ENCODE measurements around the gene TRIM38. TPM values are rescaled to one million over a fixed set of nuclear protein-coding genes. Genes with fewer than 3 reads are reported as not detected.
"Not testable (repeated sequence)": the region's sequence is repeated elsewhere in the genome, so short reads cannot be mapped to it uniquely, and the experiment has no call there.

TRIM38 gene
- total RNA-seq, 1 experiment from 2014 or later: 5.0 TPM

DNA sequence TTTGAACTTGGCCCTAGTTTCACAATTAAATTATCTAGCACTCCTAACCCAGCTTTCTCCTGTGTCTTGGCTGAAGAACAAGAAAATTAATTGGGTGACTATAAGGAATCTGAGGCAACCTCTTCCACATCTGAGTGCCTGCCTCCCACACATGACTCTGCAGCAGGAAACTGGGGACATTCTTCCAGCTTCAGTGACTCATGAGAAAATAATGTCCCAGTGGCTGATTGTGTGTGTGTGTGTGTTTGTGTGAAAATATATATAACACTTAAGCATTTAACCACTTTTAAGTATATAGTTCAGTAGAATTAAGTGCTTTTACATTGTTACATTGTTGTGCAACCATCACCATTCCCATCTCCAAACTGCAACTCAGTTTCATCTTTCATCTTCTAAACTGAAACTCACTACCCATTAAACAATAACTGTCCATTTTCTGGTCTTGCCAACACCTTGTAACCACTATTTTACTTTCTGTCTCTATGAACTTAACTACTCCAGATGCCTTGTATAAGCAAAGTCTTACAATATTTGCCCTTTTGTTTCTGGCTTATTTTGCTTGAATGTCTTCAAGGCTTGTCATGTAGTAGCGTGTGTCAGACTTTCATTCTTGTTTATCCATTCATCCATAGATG is 8.7 kb downstream of the TRIM38 start:
- peak; percentile 91 for DNase-seq (ENCODE audit: low read depth)

DNA sequence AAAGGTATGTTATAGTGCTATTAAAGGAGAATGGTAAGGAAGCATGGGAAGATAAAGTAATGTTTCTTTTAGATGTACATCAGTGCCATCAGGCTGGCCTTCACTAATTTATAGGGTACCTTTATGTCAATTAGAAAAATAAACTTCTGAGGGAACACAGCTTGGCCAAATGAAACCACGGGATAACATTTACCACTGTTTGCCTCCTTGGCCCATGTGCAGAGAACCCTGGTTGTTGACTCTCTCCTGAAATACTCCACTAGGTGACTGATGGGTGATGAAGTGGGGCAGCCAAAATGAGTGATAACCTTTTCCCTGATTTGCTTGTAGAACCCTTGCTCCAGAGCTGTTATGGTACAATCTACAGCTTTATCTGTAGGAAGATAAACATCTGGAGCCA is 9.5 kb downstream of the TRIM38 start:
- no peak for DNase-seq (ENCODE audit: low read depth)

DNA sequence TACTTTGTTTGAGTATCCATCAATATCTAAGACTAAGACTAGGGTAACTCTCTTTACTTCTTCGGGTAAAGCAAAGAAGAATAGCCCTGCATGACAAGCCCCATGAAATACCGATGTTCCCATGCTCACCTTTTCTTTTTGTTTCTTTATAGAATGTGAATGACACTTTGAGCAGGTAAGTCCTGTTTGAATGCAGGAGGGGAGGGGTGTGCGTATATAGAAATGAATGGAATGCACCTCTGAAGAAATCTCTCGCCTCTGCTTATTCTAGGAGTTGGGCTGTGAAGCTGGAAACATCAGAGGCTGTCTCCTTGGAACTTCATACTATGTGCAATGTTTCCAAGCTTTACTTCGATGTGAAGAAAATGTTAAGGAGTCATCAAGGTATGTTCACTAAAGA is 10.3 kb downstream of the TRIM38 start:
- no peak for DNase-seq (ENCODE audit: low read depth)

DNA sequence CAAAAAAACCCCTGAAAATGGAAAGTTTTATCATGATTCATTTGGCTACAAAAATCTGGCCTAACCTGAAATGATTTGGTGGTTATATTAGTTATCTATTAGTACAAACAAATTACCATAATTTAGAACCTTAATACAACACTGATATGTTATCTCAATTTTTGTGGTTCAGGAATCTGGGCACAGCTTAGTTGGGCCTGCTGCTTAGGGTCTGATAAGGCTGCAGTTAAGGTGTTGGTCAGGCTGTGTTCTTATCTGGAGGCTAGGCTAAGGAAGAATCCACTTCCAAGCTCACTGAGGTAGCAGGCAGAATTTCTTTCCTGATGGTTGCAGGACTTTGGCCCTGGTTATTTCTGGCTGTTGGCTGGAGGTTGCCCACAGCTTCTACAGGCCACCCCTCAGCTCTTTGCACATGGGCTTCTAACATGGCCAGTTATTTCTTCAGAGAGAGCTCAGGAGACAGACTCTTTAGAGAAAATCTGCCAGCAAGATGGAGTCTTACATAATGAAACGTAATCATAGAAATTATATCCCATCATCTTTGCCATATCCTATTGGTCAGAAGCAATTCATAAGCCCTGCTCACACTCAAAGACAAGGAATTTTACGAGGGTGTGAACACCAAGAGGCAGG is 11.4 kb downstream of the TRIM38 start:
- no peak for DNase-seq (ENCODE audit: low read depth)

DNA sequence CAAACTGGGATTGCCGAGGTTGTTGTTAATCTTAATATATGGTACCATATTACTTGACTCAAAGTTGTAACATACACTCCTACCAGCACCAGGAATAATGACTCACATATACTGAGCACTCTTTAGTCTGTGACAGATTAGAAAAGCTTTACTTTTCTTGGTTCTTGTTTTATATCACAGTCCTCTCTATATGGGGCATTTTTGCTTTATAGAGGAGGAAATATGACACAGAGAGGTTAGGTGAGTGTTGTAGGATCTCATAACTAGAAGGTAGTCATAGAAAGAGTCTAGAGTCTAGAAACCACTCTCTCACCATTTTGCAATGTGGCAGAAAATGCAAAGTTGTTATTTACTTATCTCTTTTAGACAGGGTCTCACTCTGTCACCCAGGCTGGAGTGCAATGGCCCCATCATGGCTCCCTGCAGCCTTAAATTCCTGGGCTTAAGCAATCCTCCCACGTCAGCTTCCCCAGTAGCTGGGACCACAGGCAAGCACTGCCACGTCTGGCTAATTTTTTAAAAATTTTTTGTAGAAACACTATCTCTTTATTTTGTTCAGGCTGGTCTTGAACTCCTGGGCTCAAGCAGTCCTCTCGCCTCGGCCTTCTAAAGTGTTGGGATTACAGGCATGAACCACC is 13.4 kb downstream of the TRIM38 start:
- DNase-seq (ENCODE audit: low read depth): no peak

DNA sequence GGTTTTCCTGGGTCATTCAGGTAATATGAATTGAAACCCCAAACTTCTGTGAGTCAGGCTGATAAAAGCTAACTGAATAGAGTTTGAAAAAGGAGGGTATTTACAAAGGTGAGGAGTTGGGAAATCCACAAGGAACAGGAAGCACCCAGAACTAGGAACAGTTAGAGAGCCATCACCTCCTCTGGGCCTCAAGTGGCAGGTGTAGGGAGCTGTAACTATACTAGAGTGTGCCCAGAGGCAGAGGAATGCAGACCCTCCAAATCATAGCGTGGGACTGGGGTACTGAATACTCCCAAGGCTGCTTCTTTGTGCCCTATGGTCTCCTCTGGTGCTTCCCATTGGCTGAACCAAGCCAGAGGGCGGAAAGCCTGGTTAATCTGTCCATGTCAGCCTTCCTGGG is 18.3 kb downstream of the TRIM38 start:
- DNase-seq (ENCODE audit: low read depth): no peak

DNA sequence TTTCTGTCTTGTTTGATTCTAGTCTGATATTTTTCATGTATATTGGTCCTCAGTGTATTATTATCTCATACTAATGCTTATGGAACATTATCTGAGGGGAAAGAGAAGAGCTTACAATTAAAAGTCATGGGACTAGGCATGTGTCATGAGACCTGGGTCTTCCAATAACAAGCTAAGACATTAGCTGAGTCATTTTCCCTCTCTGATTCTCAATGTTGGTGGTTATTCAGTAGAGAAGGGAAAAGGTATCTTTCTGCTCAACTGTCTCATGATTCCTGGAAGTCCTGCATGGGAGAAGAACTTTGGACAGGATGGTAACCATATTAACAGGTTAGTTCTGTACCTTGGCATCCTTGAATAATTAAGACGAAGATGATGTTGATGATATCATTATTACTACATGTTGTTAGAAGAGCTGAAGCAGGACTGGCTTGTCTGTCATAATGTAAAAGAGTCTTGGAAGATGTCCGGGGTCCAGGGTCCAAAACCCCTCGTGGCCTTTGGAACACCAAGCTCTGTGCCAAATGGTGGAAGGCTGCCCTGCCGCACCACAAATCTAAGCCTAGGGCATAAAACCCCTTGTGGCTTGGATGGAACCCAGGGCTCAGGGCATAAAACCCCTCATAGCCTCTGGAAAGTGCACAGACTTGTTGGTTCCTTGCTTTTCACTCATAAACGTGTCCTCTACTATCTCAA is 19.1 kb downstream of the TRIM38 start:
- no peak for DNase-seq (ENCODE audit: low read depth)

DNA sequence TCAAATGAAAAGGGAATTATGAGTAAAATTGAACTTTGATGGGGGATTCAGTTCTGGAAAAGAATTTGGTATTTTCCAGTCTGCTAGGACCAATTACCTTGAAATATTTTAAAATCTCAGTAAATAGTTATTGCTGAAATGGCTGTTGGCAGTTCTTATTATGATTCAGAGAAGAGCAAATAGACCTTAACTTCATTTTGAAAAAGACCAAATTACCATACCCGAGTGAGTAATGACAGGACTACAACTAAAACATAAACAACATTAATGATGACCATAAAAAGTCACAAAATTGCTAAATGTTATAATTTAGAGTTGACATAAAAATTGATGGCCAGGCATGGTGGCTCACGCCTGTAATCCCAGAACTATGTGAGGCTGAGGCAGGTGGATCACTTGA is 21.7 kb downstream of the TRIM38 start:
- no peak for DNase-seq (ENCODE audit: low read depth)

DNA sequence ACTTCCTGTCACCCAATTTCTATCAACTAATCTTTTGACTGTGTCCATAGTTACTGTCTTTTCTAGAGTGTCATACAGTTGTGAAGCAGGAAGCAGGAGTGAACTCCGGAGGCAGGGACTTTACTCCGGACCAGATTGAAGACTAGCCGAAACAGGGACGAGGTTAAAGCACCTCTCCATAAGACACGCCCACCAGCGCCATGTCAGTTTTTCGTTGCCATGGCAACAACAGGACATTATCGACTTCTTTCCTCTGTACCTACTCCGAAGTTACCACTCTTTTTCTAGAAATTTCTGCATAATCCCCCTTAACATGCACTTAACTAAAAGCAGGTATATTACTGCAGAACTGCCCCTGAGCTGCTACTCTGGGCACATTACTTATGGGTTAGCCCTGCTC is 25.2 kb downstream of the TRIM38 start:
- DNase-seq (ENCODE audit: low read depth): no peak

DNA sequence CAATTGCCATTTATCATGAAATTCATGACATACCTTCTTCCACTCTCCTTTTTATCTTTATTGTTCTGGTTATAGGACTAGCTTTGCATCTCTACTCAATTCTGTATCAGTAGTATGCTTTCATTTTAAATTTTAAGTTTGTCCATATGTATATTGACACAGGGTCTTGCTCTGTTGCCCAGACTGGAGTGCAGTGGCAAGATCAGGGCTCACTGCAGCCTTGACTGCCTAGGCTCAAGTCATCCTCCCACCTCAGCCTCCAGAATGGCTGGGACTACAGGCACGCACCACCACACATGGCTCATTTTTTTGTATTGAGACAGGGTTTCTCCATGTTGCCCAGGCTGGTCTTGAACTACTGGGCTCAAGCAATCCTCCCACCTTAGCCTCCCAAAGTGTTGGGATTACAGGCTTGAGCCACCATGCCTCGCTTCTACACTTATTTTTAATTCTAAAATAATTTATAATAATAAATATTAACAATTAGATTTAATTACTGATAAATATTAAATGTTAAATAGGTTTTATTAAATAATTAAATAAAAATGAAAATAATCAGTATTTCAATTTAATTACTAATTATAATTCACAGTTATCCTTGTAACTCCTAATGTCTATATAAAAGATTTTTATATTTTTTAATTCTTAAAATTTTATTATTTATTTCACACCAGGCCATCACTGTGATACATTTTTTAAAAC is 27.7 kb downstream of the TRIM38 start:
- no peak for DNase-seq (ENCODE audit: low read depth)

DNA sequence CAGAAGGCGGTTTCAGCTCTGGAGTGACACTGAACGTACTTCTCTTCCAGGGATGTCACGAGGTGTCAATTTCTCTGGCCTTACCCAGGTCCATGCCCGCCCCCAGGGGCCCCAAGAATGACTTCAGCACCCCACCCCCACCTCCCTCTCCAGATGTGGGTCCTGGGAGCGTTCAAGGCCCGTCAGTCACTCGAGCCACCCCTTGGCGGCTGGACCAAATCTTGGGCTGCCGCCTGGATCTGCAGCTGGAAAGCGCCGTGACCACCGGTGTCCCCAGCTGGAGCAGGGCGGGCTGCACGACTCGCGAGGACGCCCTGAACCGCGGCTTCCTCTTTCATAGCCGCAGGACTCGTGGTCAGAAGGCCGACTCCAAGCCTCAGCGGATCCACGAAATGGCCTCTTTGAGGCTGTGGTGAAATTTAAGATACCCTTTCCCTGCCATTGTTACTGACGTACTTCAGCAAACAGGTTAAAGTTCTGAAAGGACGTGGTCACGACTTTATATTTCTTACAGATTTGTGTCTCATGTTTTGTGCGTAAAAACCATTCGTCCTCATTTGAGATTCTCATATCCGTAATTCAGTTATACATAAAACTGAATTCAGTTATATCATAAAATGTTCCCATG is 29.3 kb downstream of the TRIM38 start:
- peak; percentile 74 for DNase-seq (ENCODE audit: low read depth)

DNA sequence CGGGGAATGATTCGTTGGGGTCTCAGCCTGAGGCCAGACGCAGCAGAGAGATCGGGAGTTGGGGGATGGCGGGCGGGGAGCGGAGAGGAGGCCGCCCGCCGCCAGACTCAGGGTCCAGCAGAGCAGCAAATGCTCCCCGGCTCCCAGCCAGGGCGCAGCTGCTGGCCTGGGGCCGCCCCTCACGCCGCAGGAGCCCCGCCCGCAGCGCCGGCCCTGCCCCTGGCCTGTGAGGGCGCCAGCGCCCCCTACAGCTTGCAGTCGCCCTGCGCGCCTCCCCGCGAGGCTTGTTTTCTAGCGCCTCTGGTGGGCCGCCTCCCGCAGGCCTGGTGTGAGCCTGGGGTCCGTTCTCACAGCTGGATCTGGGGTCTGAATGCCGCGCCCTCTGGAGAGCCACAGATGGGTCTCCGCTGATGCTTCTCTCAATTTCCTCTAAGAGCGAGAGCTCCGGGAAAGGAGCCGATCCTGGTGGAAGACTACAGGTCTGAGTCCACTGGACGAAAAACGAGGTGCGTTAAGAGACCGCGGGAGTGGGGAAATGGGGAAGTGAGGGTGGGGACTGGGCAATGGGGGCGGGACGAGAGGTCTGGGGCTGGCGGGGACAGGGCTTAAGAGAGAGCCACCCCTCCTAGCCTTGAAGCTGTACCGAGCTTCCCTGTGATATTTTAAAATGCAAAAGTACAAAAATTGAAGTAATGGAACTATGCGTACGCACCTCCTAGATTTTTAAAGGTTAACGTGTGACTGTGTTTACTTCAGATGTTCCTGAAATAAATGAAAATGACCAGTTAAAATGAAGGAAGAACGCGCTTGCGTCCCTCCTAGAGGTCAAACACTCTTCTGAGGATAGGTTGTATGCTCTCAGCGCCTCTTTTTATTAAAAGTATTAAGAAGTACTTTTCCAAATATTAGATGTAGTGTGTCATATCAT is 30.1 kb downstream of the TRIM38 start:
- DNase-seq (ENCODE audit: low read depth): peak; percentile 97

DNA sequence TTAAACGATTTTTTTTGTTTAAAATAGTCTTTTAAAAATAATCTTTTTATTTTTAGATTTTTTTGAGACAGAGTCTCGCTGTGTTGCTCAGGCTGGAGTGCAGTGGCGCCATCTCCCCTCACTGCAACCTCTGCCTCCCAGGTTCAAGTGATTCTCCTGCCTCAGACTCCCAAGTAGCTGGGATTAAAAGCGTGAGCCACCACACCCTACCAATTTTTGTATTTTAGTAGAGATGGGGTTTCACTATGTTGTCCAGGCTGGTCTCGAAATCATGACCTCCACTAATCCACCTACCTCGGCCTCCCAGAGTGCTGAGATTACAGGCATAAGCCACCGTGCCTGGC is 30.7 kb downstream of the TRIM38 start:
- not testable (repeated sequence) for DNase-seq (ENCODE audit: low read depth)

DNA sequence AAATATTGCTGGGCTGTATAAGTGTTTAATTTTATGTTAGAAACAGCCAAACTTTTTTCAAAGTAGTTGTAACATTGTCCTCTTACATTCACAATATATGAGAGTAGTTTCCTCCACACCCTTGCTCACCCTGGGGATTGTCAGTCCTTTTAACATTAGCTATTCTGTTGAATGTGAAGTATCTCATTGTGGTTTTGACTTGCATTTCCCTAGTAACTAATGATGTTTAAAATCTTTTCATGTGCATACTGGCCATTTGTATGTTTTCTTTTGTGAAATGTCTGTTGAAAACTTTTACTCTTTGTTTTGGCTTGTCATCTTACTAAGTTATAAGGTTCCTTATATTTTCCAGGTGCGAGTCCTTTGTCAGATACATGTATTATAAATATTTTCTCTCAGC is 32.9 kb downstream of the TRIM38 start:
- DNase-seq (ENCODE audit: low read depth): no peak

DNA sequence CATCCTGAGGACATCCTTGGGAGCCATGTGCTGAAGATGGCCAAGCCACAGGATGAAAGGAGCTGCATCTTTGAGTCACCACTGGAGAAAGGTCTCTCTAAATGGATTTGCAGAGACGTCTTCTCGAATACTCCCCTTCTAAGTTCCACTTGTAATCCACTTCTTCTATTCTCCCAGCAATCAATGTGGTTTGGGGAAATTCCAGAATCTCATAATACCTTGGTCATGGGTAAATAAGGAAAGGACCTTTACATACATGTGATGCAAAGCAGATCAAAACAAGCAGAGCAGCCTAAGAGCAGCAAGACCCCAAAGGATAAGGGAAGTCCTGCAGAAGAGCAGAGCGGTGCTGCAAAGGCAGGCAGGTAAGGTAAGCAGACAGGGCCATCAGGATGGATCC is 35.3 kb downstream of the TRIM38 start:
- no peak for DNase-seq (ENCODE audit: low read depth)

DNA sequence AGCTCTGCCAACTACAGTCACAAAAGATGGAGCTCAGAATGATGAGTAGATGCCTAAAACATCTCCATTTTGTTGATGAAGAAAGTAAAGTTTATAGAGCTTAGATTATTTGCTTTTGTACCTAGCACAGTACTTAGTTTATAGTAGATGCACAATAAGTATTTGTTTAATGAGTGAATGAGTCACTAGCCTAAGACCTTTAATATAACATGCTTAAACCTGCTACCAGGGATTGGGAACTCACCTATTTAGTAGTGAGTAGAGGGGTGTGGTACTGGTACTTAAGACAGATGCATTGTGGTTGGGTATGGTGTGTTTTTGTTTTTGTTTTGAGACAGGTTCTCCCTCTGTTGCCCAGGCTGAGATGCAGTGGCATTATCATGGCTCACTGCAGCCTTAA is 35.8 kb downstream of the TRIM38 start:
- no peak for DNase-seq (ENCODE audit: low read depth)

DNA sequence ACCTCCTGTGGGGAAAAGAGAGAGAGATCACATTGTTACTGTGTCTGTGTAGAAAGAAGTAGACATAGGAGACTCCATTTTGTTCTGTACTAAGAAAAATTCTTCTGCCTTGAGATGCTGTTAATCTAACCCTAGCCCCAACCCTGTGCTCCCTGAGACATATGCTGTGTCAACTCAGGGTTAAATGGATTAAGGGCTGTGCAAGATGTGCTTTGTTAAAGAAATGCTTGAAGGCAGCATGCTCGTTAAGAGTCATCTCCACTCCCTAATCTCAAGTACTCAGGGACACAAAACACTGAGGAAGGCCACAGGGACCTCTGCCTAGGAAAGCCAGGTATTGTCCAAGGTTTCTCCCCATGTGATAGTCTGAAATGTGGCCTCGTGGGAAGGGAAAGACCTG is 36.6 kb downstream of the TRIM38 start:
- DNase-seq (ENCODE audit: low read depth): not testable (repeated sequence)

DNA sequence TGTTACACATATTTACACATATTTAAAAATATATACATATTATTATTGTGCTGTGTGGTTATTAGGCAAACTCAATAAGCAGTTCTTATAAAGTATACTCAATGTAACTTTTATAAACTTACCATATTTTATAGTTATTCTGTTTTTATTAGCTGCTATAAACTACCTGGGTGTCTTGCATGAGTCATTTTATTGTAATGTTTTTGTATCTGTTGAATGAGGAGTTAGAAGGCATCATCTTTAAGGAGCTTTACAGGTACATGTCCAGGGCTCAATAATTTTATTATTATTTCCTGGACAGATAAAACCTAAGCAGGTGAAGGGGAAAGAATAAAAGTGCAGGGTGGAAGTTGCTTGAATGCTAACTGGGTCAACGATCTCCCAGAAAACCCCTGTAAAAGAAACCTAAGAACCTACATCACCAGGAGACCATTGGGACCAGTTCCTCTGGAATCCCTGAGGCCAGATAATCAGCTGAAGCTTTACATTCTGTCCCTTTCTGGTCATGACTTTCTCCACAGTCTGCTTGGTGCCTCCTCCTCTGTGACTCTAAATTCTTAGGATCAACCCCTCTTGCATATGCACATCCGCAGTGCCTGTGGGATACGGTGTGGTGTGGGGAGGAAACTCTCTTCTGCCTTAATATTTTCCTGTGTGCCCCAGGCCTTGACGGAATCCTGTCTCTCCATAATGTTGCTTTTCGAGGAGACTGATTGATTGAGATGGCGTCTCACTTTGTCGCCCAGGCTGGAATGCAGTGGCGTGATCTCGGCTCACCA is 38.0 kb downstream of the TRIM38 start:
- DNase-seq (ENCODE audit: low read depth): no peak

DNA sequence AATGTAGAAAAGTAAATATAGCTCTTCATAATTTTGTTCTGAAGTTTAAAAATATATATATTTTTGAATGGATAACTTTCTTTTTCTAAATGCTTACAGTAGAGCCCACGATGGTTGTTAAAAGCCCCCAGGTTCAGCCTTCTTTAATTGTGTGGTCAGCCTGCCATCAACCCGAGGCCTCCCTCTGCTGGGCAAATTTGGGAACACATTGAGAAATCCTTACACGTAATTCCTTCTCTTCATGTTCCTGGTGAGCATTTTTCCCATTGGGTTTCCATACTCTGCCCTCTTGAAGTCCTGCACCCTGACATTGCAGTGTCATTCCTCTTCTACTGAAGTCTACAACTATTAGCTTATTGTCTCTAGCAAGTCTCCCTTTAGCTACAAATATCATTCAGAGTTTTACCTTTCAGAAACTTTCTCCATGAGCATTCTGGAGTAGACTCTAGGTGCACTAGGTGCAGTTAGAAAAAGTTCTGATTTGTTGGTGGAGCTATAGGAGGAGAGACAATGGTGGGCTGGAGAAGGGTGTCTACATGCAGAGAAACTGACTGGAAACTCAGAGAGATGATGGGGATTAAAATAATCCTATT is 40.6 kb downstream of the TRIM38 start:
- DNase-seq (ENCODE audit: low read depth): peak; percentile 58
